Muscle layer of colon (tissue), 2 donors: Measurements from ENCODE around the gene MECP2.

Experiments
- H3K27ac ChIP-seq: one replicate; pipeline ENCODE4 v1.7.0; 2013; ENCODE audit warnings: low read depth, mild to moderate bottlenecking, low read length, moderate library complexity
- H3K27me3 ChIP-seq, 2 donors: one replicate each; pipeline ENCODE4 v1.7.0; 2013; ENCODE audit warnings: low read length in 2 of 2, mild to moderate bottlenecking in 2 of 2; ENCODE audit not compliant: insufficient read depth in 2 of 2, control insufficient read depth in 1 of 2
- H3K36me3 ChIP-seq: one replicate; pipeline ENCODE4 v1.7.0; 2013; ENCODE audit warnings: mild to moderate bottlenecking, low read length; ENCODE audit not compliant: insufficient read depth
- H3K4me1 ChIP-seq: one replicate; pipeline ENCODE4 v1.7.0; 2013; ENCODE audit warnings: mild to moderate bottlenecking, low read length; ENCODE audit not compliant: insufficient read depth
- H3K4me3 ChIP-seq, 2 donors: one replicate each; pipeline ENCODE4 v1.7.0; 2013; ENCODE audit warnings: low read length in 2 of 2, low read depth in 1 of 2, mild to moderate bottlenecking in 1 of 2, moderate library complexity in 1 of 2
- H3K9ac ChIP-seq: one replicate; pipeline ENCODE4 v1.7.0; 2013; ENCODE audit warnings: low read length
- H3K9me3 ChIP-seq: one replicate; pipeline ENCODE4 v1.7.0; 2013; ENCODE audit warnings: mild to moderate bottlenecking, low read length
- donor health status: abdominal sarcoma.
- donor health status: Adenocarcinoma of cecum.

MECP2 gene

DNA sequence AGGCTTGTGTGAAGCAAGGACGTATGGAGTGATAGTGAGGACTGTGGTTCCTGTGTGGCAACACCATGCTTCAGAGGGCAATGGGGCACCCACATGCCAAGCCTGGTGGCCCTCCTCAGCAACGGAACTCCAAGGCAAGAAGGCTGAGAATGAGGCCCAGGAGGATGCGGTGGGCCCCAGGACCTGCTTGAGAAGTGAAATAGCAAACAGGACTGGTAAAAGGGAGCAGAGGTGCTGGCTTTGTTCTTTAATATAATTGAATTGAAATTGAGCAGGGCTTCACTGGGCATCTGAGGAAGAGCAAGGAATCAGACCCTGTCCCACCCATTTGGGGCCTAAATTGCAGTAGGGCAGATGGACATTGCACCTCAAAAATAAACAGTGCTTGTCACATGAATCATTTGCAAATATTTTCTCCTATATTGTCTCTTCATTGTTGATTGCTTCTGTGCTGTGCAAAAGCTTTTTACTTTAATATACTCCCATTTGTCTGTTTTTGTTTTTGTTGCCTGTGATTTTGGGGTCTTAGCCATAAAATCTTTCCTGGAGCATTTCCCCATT, 122.7 kb downstream of the MECP2 start:
- H3K9ac ChIP-seq, result no peak overlapping the region
- peaks cover 4% of the 10 kb centered on the region for H3K9me3 ChIP-seq
- peaks cover 17% of the 10 kb centered on the region for H3K4me1 ChIP-seq
- H3K36me3 ChIP-seq, result no peaks in the 10 kb centered on the region
- H3K27me3 ChIP-seq, result no peaks in the 10 kb centered on the region
- no peak overlapping the region for H3K4me3 ChIP-seq
- no peak overlapping the region for H3K27ac ChIP-seq

DNA sequence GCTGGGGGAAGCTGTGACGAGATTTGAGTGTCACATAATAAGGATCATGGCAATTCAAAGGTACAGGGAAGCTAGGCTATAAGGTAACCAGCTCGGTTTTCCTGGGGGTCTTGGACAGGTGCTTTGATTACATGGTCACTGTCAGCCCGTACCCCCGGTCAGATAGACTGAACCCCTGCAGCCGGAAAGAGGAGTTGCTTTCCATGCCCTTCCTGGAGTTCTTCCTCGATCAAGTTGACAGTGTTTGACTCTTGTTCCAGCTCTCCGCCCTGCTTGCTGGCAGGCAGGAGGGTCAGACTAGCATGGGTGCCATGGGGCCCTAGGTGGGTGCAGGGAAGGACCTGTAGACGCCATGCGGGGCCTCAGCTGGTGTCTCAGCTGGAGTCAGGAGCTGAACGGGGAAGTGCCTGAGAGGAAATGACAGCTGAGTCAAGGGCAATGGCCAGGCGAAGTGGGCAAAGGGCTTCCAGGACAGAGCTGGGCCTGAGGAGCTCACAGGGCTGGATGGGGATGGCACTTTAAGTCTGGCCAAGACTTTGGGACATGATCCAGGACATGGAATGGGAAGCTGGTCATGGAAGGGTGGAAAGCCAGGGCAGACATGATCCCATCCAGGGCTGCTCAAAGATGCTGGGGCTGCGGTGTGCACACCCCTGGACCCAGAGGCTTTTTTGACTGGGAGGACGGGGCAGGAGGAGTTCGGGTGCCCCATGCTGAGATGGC, 123.4 kb downstream of the MECP2 start:
- H3K27me3 ChIP-seq, result no peaks in the 10 kb centered on the region
- H3K4me1 ChIP-seq, result peaks cover 17% of the 10 kb centered on the region
- peak overlapping the region; percentile 23 for H3K27ac ChIP-seq
- H3K4me3 ChIP-seq, result peak overlapping the region in 1 of 2 donors; percentile 65
- peak overlapping the region; percentile 82 for H3K9ac ChIP-seq
- H3K9me3 ChIP-seq, result peaks cover 4% of the 10 kb centered on the region
- H3K36me3 ChIP-seq, result no peaks in the 10 kb centered on the region

DNA sequence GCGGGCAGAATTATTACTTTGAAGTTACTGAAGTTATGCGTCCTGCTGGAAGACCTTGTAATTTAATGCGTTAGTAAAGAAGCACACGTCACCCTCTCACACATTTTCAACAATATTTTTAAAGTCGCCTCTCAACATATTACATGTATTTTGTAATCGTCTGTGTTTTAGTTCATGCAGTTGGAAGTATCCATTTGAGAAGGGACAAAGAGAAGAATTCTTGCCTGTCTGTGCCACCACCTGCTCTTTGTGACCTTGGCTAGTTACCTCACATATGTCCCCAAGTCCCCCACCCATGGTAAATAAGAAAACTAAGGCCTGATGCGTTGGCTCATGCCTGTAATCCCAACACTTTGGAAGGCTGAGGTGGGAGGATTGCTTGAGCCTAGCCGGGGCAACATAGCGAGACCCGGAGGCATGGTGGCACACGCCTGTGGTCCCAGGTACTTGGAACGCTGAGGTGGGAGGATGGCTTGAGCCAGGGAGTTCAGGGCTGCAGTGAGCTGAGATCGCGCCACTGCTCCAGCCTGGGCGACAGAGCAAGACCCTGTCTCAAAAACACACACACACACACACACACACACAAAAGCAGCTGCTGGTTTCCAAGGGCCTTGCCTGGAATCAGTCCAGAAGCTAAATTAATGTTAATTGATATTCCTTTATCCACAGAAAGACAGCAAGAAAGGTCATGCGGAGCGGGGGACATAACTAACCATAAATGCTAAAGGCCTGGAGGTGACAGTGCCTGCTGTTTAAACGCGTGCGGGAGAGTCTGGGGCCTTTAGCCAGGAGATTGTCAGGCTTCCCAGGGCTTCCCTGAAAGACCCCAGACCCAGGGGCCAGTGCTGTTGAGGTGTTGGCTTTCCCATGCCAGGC, 124.2 kb downstream of the MECP2 start:
- Histone ChIP-seq H3K27me3 (no peaks in the 10 kb centered on the region), H3K36me3 (no peaks in the 10 kb centered on the region), H3K9ac (peak overlapping the region; percentile 82), H3K9me3 (peaks cover 4% of the 10 kb centered on the region), H3K4me1 (peaks cover 24% of the 10 kb centered on the region), H3K4me3 (peak overlapping the region; percentile 48 to 65), H3K27ac (peak overlapping the region; percentile 1)

DNA sequence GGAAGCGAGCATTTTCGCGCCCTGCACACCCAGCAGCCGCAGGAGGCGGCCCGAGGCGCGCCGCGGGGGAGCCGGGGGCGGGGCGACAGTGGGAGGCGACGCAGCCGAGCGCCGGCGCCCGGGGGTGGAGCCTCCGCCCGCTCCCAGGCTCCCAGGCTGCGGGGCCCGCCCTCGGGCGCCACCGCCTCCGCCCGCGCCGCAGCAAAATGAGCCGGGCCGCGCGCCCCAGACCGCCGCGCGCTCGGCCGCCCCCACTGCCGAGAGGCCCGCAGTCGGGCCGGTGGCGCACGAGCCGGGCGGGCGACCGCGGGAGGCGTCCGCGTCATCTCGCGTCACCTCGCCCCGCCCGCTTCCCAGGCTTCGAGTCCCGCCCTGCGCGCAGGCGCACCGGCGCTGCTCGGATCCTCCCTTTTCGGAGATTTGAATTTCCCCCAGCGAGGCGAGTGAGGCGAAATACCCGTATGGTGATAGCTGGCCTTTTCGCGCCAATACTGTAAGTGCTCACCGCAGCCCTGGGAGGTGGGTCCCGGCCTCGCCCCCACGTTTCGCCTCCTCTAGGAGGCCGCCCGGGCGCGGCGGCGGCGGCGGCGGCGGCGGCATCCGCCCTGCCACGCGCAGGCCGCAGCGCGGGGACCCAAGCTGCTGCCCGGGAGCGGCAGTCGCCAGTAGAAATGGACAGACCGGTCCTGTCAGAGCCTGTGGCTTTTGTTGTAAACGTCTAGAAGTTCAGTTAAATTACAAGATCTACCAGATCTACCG, 125.0 kb downstream of the MECP2 start, which contains the start of gene TMEM187:
Gene TMEM187, plus strand, starts transcription at position 387 of the 759 bp plus-strand sequence. CDS start 9,309 bp downstream, outside the sequence.
- peak within 1 kb of the TSS; percentile 96 for H3K9ac ChIP-seq
- H3K36me3 ChIP-seq, result no peaks in the 10 kb centered on the region
- H3K27me3 ChIP-seq, result no peaks in the 10 kb centered on the region
- H3K9me3 ChIP-seq, result peaks cover 4% of the 10 kb centered on the region
- peak within 1 kb of the TSS; percentile 93 to 94 for H3K4me3 ChIP-seq
- H3K4me1 ChIP-seq, result peaks cover 33% of the 10 kb centered on the region
- H3K27ac ChIP-seq, result peak within 1 kb of the TSS; percentile 90
